ENCODE results near the gene SLC16A6. TPM values are rescaled to one million over a fixed set of nuclear protein-coding genes. Genes with fewer than 3 reads are reported as not detected.
A peak's percentile ranks its signal among the peaks of the same experiment; 100 is the strongest.
"Not testable (repeated sequence)": the region's sequence is repeated elsewhere in the genome, so short reads cannot be mapped to it uniquely, and the experiment has no call there.

Gene SLC16A6
- polyA plus RNA-seq, 3 donors = 12.3 to 24.7 (median 14.0) TPM

DNA sequence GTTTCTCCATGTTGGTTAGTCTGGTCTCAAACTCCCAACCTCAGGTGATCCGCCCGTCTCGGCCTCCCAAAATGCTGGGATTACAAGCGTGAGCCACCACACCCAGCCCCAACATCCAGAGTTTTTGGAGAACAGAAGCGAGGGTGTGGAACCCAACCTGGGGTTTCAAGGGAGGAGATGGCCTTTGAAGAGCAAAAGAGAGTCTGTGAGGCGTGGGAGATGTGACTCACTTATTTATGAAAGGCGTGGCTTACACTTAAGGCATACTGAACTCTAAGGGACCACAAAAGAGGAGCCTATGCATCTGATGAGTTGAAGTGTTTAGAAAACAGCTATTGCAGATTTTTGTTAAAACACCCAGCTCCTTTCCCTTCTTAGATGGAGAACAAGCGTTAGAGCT lies 19.2 kb upstream of the SLC16A6 start:
- Histone ChIP-seq H3K36me3 (replicated peaks in 1 of 2; ENCODE audit: control insufficient read depth in 1 of 2, insufficient read depth in 2 of 2, low read length in 2 of 2) (peaks cover 0 to 3% of the 10 kb centered on the region in 2 donors), H2AFZ (ENCODE audit: insufficient read depth, low read depth, low read length, poor library complexity, severe bottlenecking) (no peak overlapping the region), H4K20me1 (ENCODE audit: insufficient read depth, low read length) (no peaks in the 10 kb centered on the region), H3K9me3 (replicated peaks in 1 of 2; ENCODE audit: control insufficient read depth in 1 of 2, insufficient read depth in 1 of 2, low read length in 2 of 2) (no peaks in the 10 kb centered on the region), H3K4me2 (replicated peaks; ENCODE audit: extremely low read depth, low read length, poor library complexity, severe bottlenecking) (no peak overlapping the region), H3K79me2 (ENCODE audit: insufficient read depth, low read length) (peaks cover 2% of the 10 kb centered on the region), H3K4me3 (replicated peaks in 1 of 3; ENCODE audit: low read depth in 2 of 3, low read length in 3 of 3) (peak overlapping the region in 1 of 3 experiments; percentile 16), H3K9ac (ENCODE audit: insufficient read depth, low read length, poor library complexity, severe bottlenecking) (no peak overlapping the region), H3K27me3 (ENCODE audit: control insufficient read depth in 2 of 2, insufficient read depth in 2 of 2, low read length in 2 of 2) (no peaks in the 10 kb centered on the region), H3K27ac (ENCODE audit: low read depth in 1 of 2, low read length in 2 of 2) (peak overlapping the region; percentile 93 to 99), H3K4me1 (ENCODE audit: control insufficient read depth in 1 of 2, insufficient read depth in 2 of 2, low read length in 2 of 2) (peaks cover 64 to 69% of the 10 kb centered on the region in 2 donors)
- peaks cover 25 to 29% of the 10 kb centered on the region in 2 donors for H3K36me3 Mint-ChIP-seq
- H3K27ac Mint-ChIP-seq = peak overlapping the region; percentile 99 to 100 (median 100)
- TF ChIP-seq CTCF (IDR thresholded peaks at IDR 0.05) = no peak
- H3K9me3 Mint-ChIP-seq = peaks cover 0 to 2% (median 0%) of the 10 kb centered on the region in 7 donors
- H3K4me3 Mint-ChIP-seq = no peak overlapping the region
- H3K4me1 Mint-ChIP-seq = peaks cover 63% of the 10 kb centered on the region
- peak; percentile 51 to 66 (median 61) for DNase-seq
- WGBS (ENCODE audit: insufficient coverage) = no CpG with 5 or more reads among the region's 8 CpGs
- peaks cover 0 to 5% (median 2%) of the 10 kb centered on the region in 3 donors for H3K27me3 Mint-ChIP-seq (ENCODE audit: low read depth in 3 of 3)
- intact Hi-C loops (cut with micrococcal nuclease) = loop anchor here (5.0 kb wide), 2 partner anchors 37 to 63 kb away; partner anchors contain the start of gene AMZ2 (in 1 of the 2)

DNA sequence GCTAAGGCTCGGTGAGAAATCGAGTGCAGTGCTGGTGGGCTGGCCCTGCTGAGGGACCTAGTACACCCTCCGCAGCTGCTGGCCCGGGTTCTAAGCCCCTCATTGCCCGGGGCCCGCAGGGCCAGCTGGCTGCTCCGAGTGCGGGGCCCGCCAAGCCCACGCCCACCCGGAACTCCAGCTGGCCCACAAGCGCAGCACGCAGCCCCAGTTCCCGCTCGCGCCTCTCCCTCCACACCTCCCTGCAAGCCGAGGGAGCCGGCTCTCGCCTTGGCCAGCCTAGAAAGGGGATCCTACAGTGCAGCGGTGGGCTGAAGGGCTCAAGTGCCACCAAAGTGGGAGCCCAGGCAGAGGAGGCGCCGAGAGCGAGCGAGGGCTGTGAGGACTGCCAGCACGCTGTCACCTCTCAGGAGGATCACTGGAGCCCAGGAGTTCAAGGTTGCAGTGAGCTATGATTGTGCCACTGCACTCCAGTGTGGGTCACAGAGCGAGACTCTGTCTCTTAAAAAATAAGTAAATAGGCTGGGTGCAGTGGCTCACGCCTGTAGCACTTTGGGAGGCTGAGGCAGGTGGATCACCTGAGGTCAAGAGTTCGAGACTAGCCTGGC lies 18.2 kb upstream of the SLC16A6 start:
- H3K4me1 Mint-ChIP-seq = peaks cover 65% of the 10 kb centered on the region
- H4K20me1 ChIP-seq (ENCODE audit: insufficient read depth, low read length); H3K9me3 Mint-ChIP-seq; H3K27me3 ChIP-seq (ENCODE audit: control insufficient read depth in 2 of 2, insufficient read depth in 2 of 2, low read length in 2 of 2); H3K9ac ChIP-seq (ENCODE audit: insufficient read depth, low read length, poor library complexity, severe bottlenecking); H3K4me3 ChIP-seq (replicated peaks in 1 of 3; ENCODE audit: low read depth in 2 of 3, low read length in 3 of 3); H3K9me3 ChIP-seq (replicated peaks in 1 of 2; ENCODE audit: control insufficient read depth in 1 of 2, insufficient read depth in 1 of 2, low read length in 2 of 2); H3K36me3 ChIP-seq (replicated peaks in 1 of 2; ENCODE audit: control insufficient read depth in 1 of 2, insufficient read depth in 2 of 2, low read length in 2 of 2); H3K4me3 Mint-ChIP-seq; H3K27me3 Mint-ChIP-seq (ENCODE audit: low read depth in 3 of 3); H3K79me2 ChIP-seq (ENCODE audit: insufficient read depth, low read length); intact Hi-C loops (cut with micrococcal nuclease); H3K27ac ChIP-seq (ENCODE audit: low read depth in 1 of 2, low read length in 2 of 2); H3K4me2 ChIP-seq (replicated peaks; ENCODE audit: extremely low read depth, low read length, poor library complexity, severe bottlenecking); H2AFZ ChIP-seq (ENCODE audit: insufficient read depth, low read depth, low read length, poor library complexity, severe bottlenecking); DNase-seq: not testable (repeated sequence)
- peak overlapping the region in 3 of 7 donors; percentile 6 to 41 (median 18) for H3K27ac Mint-ChIP-seq
- peaks cover 25 to 29% of the 10 kb centered on the region in 2 donors for H3K36me3 Mint-ChIP-seq
- H3K4me1 ChIP-seq (ENCODE audit: control insufficient read depth in 1 of 2, insufficient read depth in 2 of 2, low read length in 2 of 2) = peaks cover 64 to 69% of the 10 kb centered on the region in 2 donors
- 97% methylated on average over 19 of the region's 28 CpGs for WGBS (ENCODE audit: insufficient coverage)

DNA sequence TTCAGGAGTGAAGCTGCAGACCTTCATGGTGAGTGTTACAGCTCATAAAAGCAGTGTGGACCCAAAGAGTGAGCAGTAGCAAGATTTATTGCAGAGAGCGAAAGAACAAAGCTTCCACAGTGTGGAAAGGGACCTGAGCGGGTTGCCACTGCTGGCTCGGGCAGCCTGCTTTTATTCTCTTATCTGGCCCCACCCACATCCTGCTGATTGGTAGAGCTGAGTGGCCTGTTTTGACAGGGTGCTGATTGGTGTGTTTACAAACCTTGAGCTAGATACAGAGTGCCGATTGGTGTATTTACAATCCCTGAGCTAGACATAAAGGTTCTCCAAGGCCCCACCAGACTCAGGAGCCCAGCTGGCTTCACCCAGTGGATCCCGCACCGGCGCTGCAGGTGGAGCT lies 17.6 kb upstream of the SLC16A6 start:
- DNase-seq; H4K20me1 ChIP-seq (ENCODE audit: insufficient read depth, low read length); H3K27me3 ChIP-seq (ENCODE audit: control insufficient read depth in 2 of 2, insufficient read depth in 2 of 2, low read length in 2 of 2); intact Hi-C loops (cut with micrococcal nuclease); H2AFZ ChIP-seq (ENCODE audit: insufficient read depth, low read depth, low read length, poor library complexity, severe bottlenecking); H3K27ac ChIP-seq (ENCODE audit: low read depth in 1 of 2, low read length in 2 of 2); H3K4me3 Mint-ChIP-seq; H3K4me3 ChIP-seq (replicated peaks in 1 of 3; ENCODE audit: low read depth in 2 of 3, low read length in 3 of 3); H3K36me3 ChIP-seq (replicated peaks in 1 of 2; ENCODE audit: control insufficient read depth in 1 of 2, insufficient read depth in 2 of 2, low read length in 2 of 2); H3K9me3 Mint-ChIP-seq; H3K79me2 ChIP-seq (ENCODE audit: insufficient read depth, low read length); H3K9me3 ChIP-seq (replicated peaks in 1 of 2; ENCODE audit: control insufficient read depth in 1 of 2, insufficient read depth in 1 of 2, low read length in 2 of 2); H3K9ac ChIP-seq (ENCODE audit: insufficient read depth, low read length, poor library complexity, severe bottlenecking); H3K4me2 ChIP-seq (replicated peaks; ENCODE audit: extremely low read depth, low read length, poor library complexity, severe bottlenecking); H3K27me3 Mint-ChIP-seq (ENCODE audit: low read depth in 3 of 3): not testable (repeated sequence)
- peaks cover 60% of the 10 kb centered on the region for H3K4me1 Mint-ChIP-seq
- peaks cover 57 to 65% of the 10 kb centered on the region in 2 donors for H3K4me1 ChIP-seq (ENCODE audit: control insufficient read depth in 1 of 2, insufficient read depth in 2 of 2, low read length in 2 of 2)
- H3K27ac Mint-ChIP-seq = peak overlapping the region in 2 of 7 donors; percentile 18 to 32
- 100% methylated on average over 2 of the region's 7 CpGs for WGBS (ENCODE audit: insufficient coverage)
- peaks cover 25 to 29% of the 10 kb centered on the region in 2 donors for H3K36me3 Mint-ChIP-seq
